ENCODE measurements around the gene RPS16. TPM values are rescaled to one million over a fixed set of nuclear protein-coding genes. Genes with fewer than 3 reads are reported as not detected.

Gene RPS16
- total and polyA plus RNA-seq, 7 donors, result 1,186 to 3,255 (median 1,958) TPM

- WGBS, 3 donors, result 12 to 18% (median 16%) methylated on average over 23 of the region's 23 CpGs
- DNase-seq (peak; percentile 66 to 83), ATAC-seq (peak; percentile 33 to 61 (median 53))
- H3K36me3 ChIP-seq (ENCODE audit: insufficient read depth in 1 of 2, low read depth in 1 of 2), result peaks cover 0 to 27% of the 10 kb centered on the region in 2 donors
- no peak overlapping the region for H3K4me3 ChIP-seq
- peaks cover 2% of the 10 kb centered on the region for H3K4me1 ChIP-seq
- intact Hi-C loops (cut with DNase I), result no loop called here
- no peaks in the 10 kb centered on the region for H3K9me3 ChIP-seq
- H3K27me3 ChIP-seq (ENCODE audit: insufficient read depth in 3 of 3, low read length in 2 of 3), result no peaks in the 10 kb centered on the region
- no peak for TF ChIP-seq CTCF (IDR thresholded peaks at IDR 0.05)
- peak overlapping the region; percentile 63 for H3K27ac ChIP-seq
Measured at GRCh38 chr19:39428283-39429112, 7.3 kb downstream of the RPS16 start.

GRCh38 chr19:39427707-39428106 lies 8.0 kb downstream of the RPS16 start:
- Histone ChIP-seq H3K4me3 (no peak overlapping the region), H3K36me3 (ENCODE audit: insufficient read depth in 1 of 2, low read depth in 1 of 2) (peaks cover 0 to 19% of the 10 kb centered on the region in 2 donors), H3K27me3 (ENCODE audit: insufficient read depth in 3 of 3, low read length in 2 of 3) (no peaks in the 10 kb centered on the region), H3K27ac (no peak overlapping the region), H3K4me1 (no peaks in the 10 kb centered on the region), H3K9me3 (no peaks in the 10 kb centered on the region)
- no peak for TF ChIP-seq CTCF (IDR thresholded peaks at IDR 0.05)
- WGBS, 3 donors, result 85 to 93% (median 87%) methylated on average over 11 of the region's 11 CpGs
- intact Hi-C loops (cut with DNase I), result no loop called here
- no peak for ATAC-seq
- no peak for DNase-seq

GRCh38 chr19:39426170-39426569 lies 9.6 kb downstream of the RPS16 start:
- intact Hi-C loops (cut with DNase I), result no loop called here
- no peak for ATAC-seq
- H3K4me3 ChIP-seq, result no peak overlapping the region
- no peaks in the 10 kb centered on the region for H3K4me1 ChIP-seq
- no peaks in the 10 kb centered on the region for H3K9me3 ChIP-seq
- H3K27me3 ChIP-seq (ENCODE audit: insufficient read depth in 3 of 3, low read length in 2 of 3), result no peaks in the 10 kb centered on the region
- TF ChIP-seq CTCF (IDR thresholded peaks at IDR 0.05), result no peak
- H3K27ac ChIP-seq, result no peak overlapping the region
- WGBS, 3 donors, result 37 to 44% (median 40%) methylated on average over 5 of the region's 5 CpGs
- H3K36me3 ChIP-seq (ENCODE audit: insufficient read depth in 1 of 2, low read depth in 1 of 2), result peaks cover 0 to 9% of the 10 kb centered on the region in 2 donors
- no peak for DNase-seq

- ATAC-seq (no peak), DNase-seq (no peak)
- Histone ChIP-seq H3K27ac (no peak overlapping the region), H3K4me1 (no peaks in the 10 kb centered on the region), H3K36me3 (ENCODE audit: insufficient read depth in 1 of 2, low read depth in 1 of 2) (peaks cover 0 to 8% of the 10 kb centered on the region in 2 donors), H3K27me3 (ENCODE audit: insufficient read depth in 3 of 3, low read length in 2 of 3) (no peaks in the 10 kb centered on the region), H3K4me3 (no peak overlapping the region), H3K9me3 (no peaks in the 10 kb centered on the region)
- intact Hi-C loops (cut with DNase I), result no loop called here
- 74 to 86% (median 79%) methylated on average over 7 of the region's 7 CpGs for WGBS, 3 donors
- no peak for TF ChIP-seq CTCF (IDR thresholded peaks at IDR 0.05)
Measured at GRCh38 chr19:39425744-39426143, 10.0 kb downstream of the RPS16 start.
